ENCODE data around the gene ELANE.
A peak's percentile ranks its signal among the peaks of the same experiment; 100 is the strongest.
"Not testable (repeated sequence)": the region's sequence is repeated elsewhere in the genome, so short reads cannot be mapped to it uniquely, and the experiment has no call there.

Gene ELANE

DNA sequence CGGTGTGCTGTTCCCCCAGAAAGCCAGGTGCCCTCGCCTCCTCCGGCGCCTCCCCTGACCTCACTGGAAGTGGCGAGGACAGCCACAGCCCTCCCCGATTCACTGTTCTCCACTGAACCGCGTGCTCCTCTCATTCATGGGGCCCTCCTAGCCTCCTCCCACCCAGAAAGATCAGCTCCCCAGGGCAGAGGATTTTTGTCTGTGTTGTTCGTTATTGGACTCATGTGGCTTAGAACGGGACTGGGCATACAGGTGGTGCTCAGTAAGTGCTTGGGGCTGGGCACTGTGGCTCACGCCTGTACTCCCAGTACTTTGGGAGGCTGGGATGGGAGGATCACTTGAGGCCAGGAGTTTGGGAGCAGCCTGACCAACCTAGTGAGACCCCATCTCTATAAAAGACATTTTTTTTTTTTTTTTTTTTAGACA is 7.5 kb upstream of the ELANE start:
- TF ChIP-seq, protein P1, sequence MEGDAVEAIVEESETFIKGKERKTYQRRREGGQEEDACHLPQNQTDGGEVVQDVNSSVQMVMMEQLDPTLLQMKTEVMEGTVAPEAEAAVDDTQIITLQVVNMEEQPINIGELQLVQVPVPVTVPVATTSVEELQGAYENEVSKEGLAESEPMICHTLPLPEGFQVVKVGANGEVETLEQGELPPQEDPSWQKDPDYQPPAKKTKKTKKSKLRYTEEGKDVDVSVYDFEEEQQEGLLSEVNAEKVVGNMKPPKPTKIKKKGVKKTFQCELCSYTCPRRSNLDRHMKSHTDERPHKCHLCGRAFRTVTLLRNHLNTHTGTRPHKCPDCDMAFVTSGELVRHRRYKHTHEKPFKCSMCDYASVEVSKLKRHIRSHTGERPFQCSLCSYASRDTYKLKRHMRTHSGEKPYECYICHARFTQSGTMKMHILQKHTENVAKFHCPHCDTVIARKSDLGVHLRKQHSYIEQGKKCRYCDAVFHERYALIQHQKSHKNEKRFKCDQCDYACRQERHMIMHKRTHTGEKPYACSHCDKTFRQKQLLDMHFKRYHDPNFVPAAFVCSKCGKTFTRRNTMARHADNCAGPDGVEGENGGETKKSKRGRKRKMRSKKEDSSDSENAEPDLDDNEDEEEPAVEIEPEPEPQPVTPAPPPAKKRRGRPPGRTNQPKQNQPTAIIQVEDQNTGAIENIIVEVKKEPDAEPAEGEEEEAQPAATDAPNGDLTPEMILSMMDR (IDR thresholded peaks at IDR 0.05; ENCODE audit: low read depth, low read length) = no peak
- no peak for DNase-seq (ENCODE audit: extremely low read depth, low read depth)

DNA sequence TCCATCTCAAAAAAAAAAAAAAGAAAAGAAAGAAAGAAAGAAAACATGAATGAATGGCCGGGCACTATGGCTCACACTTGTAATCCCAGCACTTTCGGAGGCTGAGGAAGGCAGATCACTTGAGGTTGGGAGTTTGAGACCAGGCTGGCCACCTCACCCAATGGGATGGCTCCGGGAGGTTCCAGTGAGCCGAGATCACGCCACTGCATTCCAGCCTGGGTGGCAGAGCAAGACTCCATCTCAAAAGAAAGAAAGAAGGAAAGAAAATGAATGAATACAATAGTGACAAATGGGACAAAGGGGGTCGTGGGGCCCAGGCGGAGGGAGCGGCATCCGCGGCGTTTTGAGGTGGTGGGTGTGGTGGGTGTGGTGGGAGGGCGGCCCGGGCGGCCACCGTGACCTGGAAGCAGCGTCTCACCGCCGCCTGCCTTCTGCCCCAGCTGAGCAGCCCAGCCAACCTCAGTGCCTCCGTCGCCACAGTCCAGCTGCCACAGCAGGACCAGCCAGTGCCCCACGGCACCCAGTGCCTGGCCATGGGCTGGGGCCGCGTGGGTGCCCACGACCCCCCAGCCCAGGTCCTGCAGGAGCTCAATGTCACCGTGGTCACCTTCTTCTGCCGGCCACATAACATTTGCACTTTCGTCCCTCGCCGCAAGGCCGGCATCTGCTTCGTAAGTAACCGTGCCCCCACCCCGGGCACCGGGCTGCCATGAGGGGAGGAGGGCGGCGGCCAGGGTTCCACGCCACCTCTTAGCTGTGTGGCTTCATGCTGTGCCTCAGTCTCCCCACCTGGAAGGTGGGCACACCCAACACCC is 6.2 kb upstream of the ELANE start:
- DNase-seq (ENCODE audit: extremely low read depth, low read depth) = no peak
- TF ChIP-seq, protein P1 (IDR thresholded peaks at IDR 0.05; ENCODE audit: low read depth, low read length) = no peak

DNA sequence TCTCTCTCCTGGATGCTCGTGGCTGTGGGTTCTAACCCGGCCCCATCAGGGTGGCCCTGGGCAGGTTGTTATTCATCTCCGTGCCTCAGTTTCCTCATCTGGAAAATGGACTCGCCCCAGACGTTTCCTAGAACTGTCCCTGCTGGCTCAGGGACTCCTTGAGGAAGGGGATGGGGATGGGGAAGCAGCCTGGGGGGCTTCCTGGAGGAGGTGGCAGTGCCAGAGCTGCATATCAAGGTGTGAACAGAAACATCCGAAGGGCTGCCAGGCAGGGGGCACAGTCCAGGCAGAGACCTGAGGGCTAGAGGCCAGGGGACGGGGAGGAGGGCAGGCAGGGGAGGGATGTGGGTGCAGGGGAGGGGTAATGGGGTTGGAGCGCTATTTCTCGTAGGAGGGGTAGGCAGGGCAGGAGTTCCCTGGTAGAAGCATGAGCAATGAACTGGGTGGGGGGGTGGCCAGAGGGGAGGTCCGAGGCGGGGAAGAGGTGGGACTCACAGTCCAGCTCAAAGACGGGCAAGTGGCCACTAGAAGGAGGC is 3.6 kb upstream of the ELANE start:
- no peak for DNase-seq (ENCODE audit: extremely low read depth, low read depth)
- TF ChIP-seq, protein P1 (IDR thresholded peaks at IDR 0.05; ENCODE audit: low read depth, low read length) = no peak

DNA sequence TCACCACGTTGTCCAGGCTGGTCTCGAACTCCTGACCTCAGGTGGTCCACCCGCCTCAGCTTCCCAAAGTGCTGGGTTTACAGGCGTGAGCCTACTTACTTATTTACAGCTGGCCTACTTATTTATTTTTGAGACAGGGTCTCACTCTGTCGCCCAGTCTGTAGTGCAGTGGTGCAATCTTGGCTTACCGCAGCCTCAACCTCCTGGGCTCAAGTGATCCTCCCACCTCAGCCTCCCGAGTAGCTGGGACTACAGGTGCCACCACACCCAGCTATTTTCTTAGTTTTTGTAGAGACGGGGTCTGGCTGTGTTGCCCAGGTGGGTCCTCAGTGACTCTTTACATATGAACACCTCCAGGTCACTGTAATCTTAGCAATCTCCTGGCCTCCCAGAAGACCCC is 2.9 kb upstream of the ELANE start:
- DNase-seq (ENCODE audit: extremely low read depth, low read depth) = not testable (repeated sequence)

DNA sequence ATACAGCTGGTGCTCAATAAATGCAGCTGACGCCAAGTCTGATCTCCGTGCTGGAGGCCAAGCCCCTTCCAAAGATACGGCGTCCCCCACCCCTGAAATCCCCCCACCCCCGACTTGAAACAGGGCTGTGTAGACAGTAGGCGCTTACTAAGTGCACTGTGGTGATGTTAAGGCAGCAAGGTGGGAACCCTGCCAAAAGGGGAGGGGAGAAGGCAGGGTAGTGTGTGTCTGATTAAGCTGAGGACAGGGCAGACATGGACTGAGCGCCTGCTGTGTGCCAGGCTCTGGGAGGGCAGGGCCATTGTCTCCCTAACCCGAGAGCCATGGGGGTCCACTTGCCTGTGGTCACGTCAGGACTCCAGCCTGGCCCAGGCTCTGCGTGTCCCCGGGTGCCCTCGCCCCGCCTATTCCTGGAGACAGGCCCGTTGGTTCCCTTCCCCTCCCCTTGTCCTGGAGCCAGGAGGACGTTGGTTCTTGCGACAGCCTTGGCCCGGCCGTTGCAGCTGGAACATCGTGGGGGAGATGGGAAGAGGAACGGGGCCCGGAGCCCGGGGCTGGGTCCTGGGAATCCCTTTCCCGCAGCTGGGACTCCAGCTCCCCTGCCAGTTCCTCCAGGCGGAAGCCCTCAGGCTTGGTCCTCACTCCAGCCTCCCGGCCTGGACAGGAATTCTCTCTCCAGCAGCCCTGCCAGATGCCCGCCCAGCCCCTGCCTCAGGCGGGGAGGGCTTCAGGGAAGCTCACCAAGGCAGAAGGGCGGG is 1.7 kb upstream of the ELANE start:
- peak; percentile 88 for DNase-seq (ENCODE audit: extremely low read depth, low read depth)
- TF ChIP-seq, protein P1 (IDR thresholded peaks at IDR 0.05; ENCODE audit: low read depth, low read length) = no peak

DNA sequence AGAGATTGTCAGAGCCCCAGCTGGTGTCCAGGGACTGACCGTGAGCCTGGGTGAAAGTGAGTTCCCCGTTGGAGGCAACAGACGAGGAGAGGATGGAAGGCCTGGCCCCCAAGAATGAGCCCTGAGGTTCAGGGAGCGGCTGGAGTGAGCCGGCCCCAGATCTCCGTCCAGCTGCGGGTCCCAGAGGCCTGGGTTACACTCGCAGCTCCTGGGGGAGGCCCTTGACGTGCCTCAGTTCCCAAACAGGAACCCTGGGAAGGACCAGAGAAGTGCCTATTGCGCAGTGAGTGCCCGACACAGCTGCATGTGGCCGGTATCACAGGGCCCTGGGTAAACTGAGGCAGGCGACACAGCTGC is 1.1 kb upstream of the ELANE start:
- TF ChIP-seq, protein P1 (IDR thresholded peaks at IDR 0.05; ENCODE audit: low read depth, low read length) = no peak

DNA sequence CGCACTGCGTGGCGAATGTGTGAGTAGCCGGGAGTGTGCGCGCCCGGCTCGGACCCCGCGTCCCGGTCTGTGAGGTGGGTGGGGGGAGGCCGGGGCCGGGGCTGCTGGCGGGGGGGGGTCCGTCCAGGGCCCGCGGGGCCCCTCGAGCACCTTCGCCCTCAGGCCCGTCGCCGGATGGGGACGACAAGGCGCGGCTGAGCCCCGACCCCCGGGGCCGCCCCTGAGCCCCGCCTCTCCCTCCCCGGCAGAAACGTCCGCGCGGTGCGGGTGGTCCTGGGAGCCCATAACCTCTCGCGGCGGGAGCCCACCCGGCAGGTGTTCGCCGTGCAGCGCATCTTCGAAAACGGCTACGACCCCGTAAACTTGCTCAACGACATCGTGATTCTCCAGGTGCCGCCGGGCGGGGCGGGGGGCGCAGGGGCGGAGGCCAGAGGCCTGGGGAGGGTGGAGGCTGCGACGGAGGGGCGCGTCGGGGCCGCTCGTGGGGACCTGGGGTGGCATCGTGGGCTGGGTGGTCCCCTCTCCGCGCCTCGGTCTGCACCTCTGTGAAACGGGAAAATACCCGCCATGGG is 997 bp downstream of the ELANE start:
- no peak for DNase-seq (ENCODE audit: extremely low read depth, low read depth)
- TF ChIP-seq, protein P1 (IDR thresholded peaks at IDR 0.05; ENCODE audit: low read depth, low read length) = no peak

More for the DNA sequence above, 1.1 kb upstream of the ELANE start:
- no peak for DNase-seq (ENCODE audit: extremely low read depth, low read depth)

DNA sequence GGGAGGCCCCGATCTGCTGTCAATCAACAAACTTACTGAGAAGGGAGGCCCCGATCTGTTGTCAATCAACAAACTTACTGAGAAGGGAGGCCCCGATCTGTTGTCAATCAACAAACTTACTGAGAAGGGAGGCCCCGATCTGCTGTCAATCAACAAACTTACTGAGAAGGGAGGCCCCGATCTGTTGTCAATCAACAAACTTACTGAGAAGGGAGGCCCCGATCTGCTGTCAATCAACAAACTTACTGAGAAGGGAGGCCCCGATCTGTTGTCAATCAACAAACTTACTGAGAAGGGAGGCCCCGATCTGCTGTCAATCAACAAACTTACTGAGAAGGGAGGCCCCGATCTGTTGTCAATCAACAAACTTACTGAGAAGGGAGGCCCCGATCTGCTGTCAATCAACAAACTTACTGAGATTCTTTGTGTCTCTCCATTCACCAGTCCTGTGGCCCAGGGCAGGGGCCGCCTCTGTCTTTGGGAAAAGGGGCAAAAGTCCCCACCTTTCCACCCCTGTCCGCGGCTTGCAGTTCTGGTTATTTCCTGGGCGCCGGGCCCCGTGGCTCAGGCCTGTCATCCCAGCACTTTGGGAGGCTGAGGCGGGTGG is 1.6 kb downstream of the ELANE start:
- not testable (repeated sequence) for DNase-seq (ENCODE audit: extremely low read depth, low read depth)

Measured in AG09319 (cell line).